BLaER1 (cell line): ENCODE measurements around the gene PSG2.
"Not testable (repeated sequence)": the region's sequence is repeated elsewhere in the genome, so short reads cannot be mapped to it uniquely, and the experiment has no call there.

Source experiments
- H3K27ac ChIP-seq: shearing (Covaris generic); formaldehyde crosslinking; 2 replicates; pipeline ENCODE4 v1.8.1; 2022
- H3K27me3 ChIP-seq: shearing (Covaris generic); formaldehyde crosslinking; 2 replicates; pipeline ENCODE4 v1.8.1; 2022
- H3K36me3 ChIP-seq: shearing (Covaris generic); formaldehyde crosslinking; 2 replicates; pipeline ENCODE4 v1.8.1; 2022
- H3K4me1 ChIP-seq: shearing (Covaris generic); formaldehyde crosslinking; 2 replicates; pipeline ENCODE4 v1.8.1; 2022
- H3K4me2 ChIP-seq: shearing (Covaris generic); formaldehyde crosslinking; 2 replicates; pipeline ENCODE4 v1.8.1; 2022
- H3K4me3 ChIP-seq: shearing (Covaris generic); formaldehyde crosslinking; 2 replicates; pipeline ENCODE4 v1.8.1; 2022
- H3K9ac ChIP-seq: shearing (Covaris generic); formaldehyde crosslinking; 2 replicates; pipeline ENCODE4 v1.8.1; 2022
- H3K9me3 ChIP-seq: shearing (Covaris generic); formaldehyde crosslinking; 2 replicates; pipeline ENCODE4 v1.8.1; 2022
- H4K20me1 ChIP-seq: shearing (Covaris generic); formaldehyde crosslinking; 2 replicates; pipeline ENCODE4 v1.8.1; 2022
- Cebpa-rat ChIP-seq: shearing (Covaris generic); IDR thresholded peaks from 2 replicates; pipeline ENCODE4 v1.8.1; 2022

The PSG2 gene

GRCh38 chr19:43082601-43083000 lies at the start of gene PSG2:
Gene PSG2 (minus strand): TSS chr19:43082701. CDS start chr19:43082569, 132 bp downstream.
- H3K4me1 ChIP-seq, result peaks cover 15% of the 10 kb centered on the region
- not testable (repeated sequence) for H3K4me3 ChIP-seq, H3K4me2 ChIP-seq, H3K27me3 ChIP-seq, H4K20me1 ChIP-seq, H3K27ac ChIP-seq, H3K36me3 ChIP-seq, H3K9me3 ChIP-seq, H3K9ac ChIP-seq

- H3K27me3 ChIP-seq, H4K20me1 ChIP-seq, H3K4me1 ChIP-seq, H3K9me3 ChIP-seq, H3K4me2 ChIP-seq, H3K9ac ChIP-seq, H3K36me3 ChIP-seq, H3K4me3 ChIP-seq, H3K27ac ChIP-seq: not testable (repeated sequence)
Measured at GRCh38 chr19:43131281-43131842, 48.9 kb upstream of the PSG2 start.

- not testable (repeated sequence) for H3K27me3 ChIP-seq, H3K4me3 ChIP-seq, H3K4me1 ChIP-seq, H3K9ac ChIP-seq, H3K27ac ChIP-seq, H3K4me2 ChIP-seq, H3K9me3 ChIP-seq, H3K36me3 ChIP-seq, H4K20me1 ChIP-seq
Measured at GRCh38 chr19:43129197-43129596, 46.7 kb upstream of the PSG2 start.

GRCh38 chr19:43127336-43127735 lies 44.8 kb upstream of the PSG2 start:
- H3K4me3 ChIP-seq, H3K27ac ChIP-seq, H3K9ac ChIP-seq, H4K20me1 ChIP-seq, H3K27me3 ChIP-seq, H3K4me2 ChIP-seq, H3K9me3 ChIP-seq, H3K36me3 ChIP-seq, H3K4me1 ChIP-seq: not testable (repeated sequence)

GRCh38 chr19:43126720-43127119 lies 44.2 kb upstream of the PSG2 start:
- H3K36me3 ChIP-seq, result no peaks in the 10 kb centered on the region
- H3K9me3 ChIP-seq, result no peaks in the 10 kb centered on the region
- no peaks in the 10 kb centered on the region for H3K27me3 ChIP-seq
- no peak overlapping the region for H3K9ac ChIP-seq
- no peak overlapping the region for H3K4me2 ChIP-seq
- H3K4me3 ChIP-seq, result no peak overlapping the region
- no peaks in the 10 kb centered on the region for H4K20me1 ChIP-seq
- no peak for TF ChIP-seq Cebpa-rat
- no peaks in the 10 kb centered on the region for H3K4me1 ChIP-seq
- no peak overlapping the region for H3K27ac ChIP-seq

GRCh38 chr19:43124360-43124759 lies 41.9 kb upstream of the PSG2 start:
- Histone ChIP-seq H3K9ac (no peak overlapping the region), H3K4me1 (no peaks in the 10 kb centered on the region), H3K27me3 (no peaks in the 10 kb centered on the region), H4K20me1 (no peaks in the 10 kb centered on the region), H3K4me3 (no peak overlapping the region), H3K4me2 (no peak overlapping the region), H3K27ac (no peak overlapping the region), H3K36me3 (no peaks in the 10 kb centered on the region), H3K9me3 (no peaks in the 10 kb centered on the region)
- TF ChIP-seq Cebpa-rat, result no peak

- not testable (repeated sequence) for H3K9me3 ChIP-seq, H3K27ac ChIP-seq, H3K4me2 ChIP-seq
Measured at GRCh38 chr19:43120433-43121026, 38.0 kb upstream of the PSG2 start.

GRCh38 chr19:43119526-43119925 lies 37.0 kb upstream of the PSG2 start:
- peaks cover 16% of the 10 kb centered on the region; the same call in 1 of the 2 replicates for H3K9me3 ChIP-seq
- H4K20me1 ChIP-seq, H3K27me3 ChIP-seq, H3K4me3 ChIP-seq, H3K36me3 ChIP-seq, H3K9ac ChIP-seq, H3K4me1 ChIP-seq, H3K27ac ChIP-seq, H3K4me2 ChIP-seq: not testable (repeated sequence)

More at GRCh38 chr19:43120433-43121026, 38.0 kb upstream of the PSG2 start:
- not testable (repeated sequence) for H3K36me3 ChIP-seq, H3K27me3 ChIP-seq, H3K9ac ChIP-seq, H4K20me1 ChIP-seq, H3K4me3 ChIP-seq, H3K4me1 ChIP-seq

GRCh38 chr19:43116421-43116820 lies 33.9 kb upstream of the PSG2 start:
- H4K20me1 ChIP-seq, H3K36me3 ChIP-seq, H3K4me1 ChIP-seq, H3K4me3 ChIP-seq, H3K27me3 ChIP-seq, H3K27ac ChIP-seq, H3K4me2 ChIP-seq, H3K9ac ChIP-seq: not testable (repeated sequence)
- peaks cover 22% of the 10 kb centered on the region; the same call in 1 of the 2 replicates for H3K9me3 ChIP-seq

- not testable (repeated sequence) for H3K27ac ChIP-seq, H3K4me2 ChIP-seq, H3K27me3 ChIP-seq, H3K36me3 ChIP-seq, H3K4me1 ChIP-seq, H3K4me3 ChIP-seq, H4K20me1 ChIP-seq, H3K9ac ChIP-seq
- H3K9me3 ChIP-seq, result peaks cover 22% of the 10 kb centered on the region; the same call in 1 of the 2 replicates
Measured at GRCh38 chr19:43115548-43115947, 33.0 kb upstream of the PSG2 start.

GRCh38 chr19:43115064-43115463 lies 32.6 kb upstream of the PSG2 start:
- not testable (repeated sequence) for H3K9ac ChIP-seq, H3K4me3 ChIP-seq, H3K4me1 ChIP-seq, H3K4me2 ChIP-seq, H3K27me3 ChIP-seq, H3K36me3 ChIP-seq, H3K27ac ChIP-seq, H4K20me1 ChIP-seq
- peaks cover 22% of the 10 kb centered on the region; the same call in 1 of the 2 replicates for H3K9me3 ChIP-seq

GRCh38 chr19:43114626-43115025 lies 32.1 kb upstream of the PSG2 start:
- peaks cover 22% of the 10 kb centered on the region; the same call in 1 of the 2 replicates for H3K9me3 ChIP-seq
- H3K4me1 ChIP-seq, H3K27me3 ChIP-seq, H3K9ac ChIP-seq, H3K4me3 ChIP-seq, H4K20me1 ChIP-seq, H3K27ac ChIP-seq, H3K4me2 ChIP-seq, H3K36me3 ChIP-seq: not testable (repeated sequence)

GRCh38 chr19:43107401-43107800 lies 24.9 kb upstream of the PSG2 start:
- not testable (repeated sequence) for H3K4me1 ChIP-seq, H3K36me3 ChIP-seq, H3K4me3 ChIP-seq, H3K9ac ChIP-seq, H3K4me2 ChIP-seq, H4K20me1 ChIP-seq, H3K27ac ChIP-seq, H3K27me3 ChIP-seq
- H3K9me3 ChIP-seq, result peaks cover 19% of the 10 kb centered on the region
